ENCODE data around the gene SERPING1. TPM values are rescaled to one million over a fixed set of nuclear protein-coding genes. Genes with fewer than 3 reads are reported as not detected.
A peak's percentile ranks its signal among the peaks of the same experiment; 100 is the strongest.

The SERPING1 gene
- total RNA-seq, 1 donor from 2014 or later, result 347 TPM

DNA sequence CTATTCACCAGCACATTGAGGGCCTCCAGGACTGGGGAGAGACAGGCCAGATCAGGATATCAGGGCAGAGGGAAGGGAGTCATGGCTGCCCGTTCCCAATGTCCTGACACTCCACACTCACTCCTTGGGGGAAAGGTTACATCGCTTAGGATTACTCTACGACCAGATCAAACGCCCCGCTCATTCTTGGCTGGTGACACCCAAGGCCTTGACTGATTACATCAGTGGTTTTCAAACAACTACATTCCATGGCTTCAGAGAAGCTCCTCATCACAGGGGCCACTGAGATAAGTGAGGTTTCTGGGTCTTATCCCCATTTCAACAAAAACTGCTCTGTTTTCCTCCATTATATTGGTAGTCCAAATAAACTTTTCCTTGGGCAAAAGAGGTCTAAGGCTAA, 45.0 kb upstream of the SERPING1 start:
- TF ChIP-seq, protein P1, sequence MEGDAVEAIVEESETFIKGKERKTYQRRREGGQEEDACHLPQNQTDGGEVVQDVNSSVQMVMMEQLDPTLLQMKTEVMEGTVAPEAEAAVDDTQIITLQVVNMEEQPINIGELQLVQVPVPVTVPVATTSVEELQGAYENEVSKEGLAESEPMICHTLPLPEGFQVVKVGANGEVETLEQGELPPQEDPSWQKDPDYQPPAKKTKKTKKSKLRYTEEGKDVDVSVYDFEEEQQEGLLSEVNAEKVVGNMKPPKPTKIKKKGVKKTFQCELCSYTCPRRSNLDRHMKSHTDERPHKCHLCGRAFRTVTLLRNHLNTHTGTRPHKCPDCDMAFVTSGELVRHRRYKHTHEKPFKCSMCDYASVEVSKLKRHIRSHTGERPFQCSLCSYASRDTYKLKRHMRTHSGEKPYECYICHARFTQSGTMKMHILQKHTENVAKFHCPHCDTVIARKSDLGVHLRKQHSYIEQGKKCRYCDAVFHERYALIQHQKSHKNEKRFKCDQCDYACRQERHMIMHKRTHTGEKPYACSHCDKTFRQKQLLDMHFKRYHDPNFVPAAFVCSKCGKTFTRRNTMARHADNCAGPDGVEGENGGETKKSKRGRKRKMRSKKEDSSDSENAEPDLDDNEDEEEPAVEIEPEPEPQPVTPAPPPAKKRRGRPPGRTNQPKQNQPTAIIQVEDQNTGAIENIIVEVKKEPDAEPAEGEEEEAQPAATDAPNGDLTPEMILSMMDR (IDR thresholded peaks at IDR 0.05; ENCODE audit: unreplicated experiment), result no peak
- DNase-seq (ENCODE audit: low spot score), result no peak
- Mint-ChIP-seq H3K36me3 (ENCODE audit: low read depth, unreplicated experiment) (peaks cover 47% of the 10 kb centered on the region), H3K27me3 (ENCODE audit: unreplicated experiment) (peaks cover 4% of the 10 kb centered on the region), H3K27ac (ENCODE audit: unreplicated experiment) (no peak overlapping the region), H3K4me1 (ENCODE audit: unreplicated experiment) (no peaks in the 10 kb centered on the region), H3K9me3 (ENCODE audit: unreplicated experiment) (no peaks in the 10 kb centered on the region), H3K4me3 (ENCODE audit: unreplicated experiment) (no peak overlapping the region)

DNA sequence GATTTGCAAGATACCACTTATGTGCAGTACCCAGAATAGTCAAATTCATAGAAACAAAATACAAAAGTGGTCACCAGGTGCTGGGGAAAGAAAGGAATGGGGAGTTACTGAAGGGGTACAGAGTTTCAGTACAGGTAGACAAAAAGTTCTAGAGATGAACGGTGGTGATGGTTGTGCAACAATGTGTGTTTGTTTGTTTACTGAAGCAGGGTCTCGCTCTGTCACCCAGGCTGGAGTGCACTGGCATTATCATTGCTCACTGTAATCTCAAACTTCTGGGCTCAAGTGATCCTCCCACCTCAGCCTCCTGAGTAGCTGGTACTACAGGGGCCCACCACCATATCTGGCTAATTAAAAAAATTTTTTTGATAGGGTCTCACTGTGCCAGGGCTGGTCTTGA, 42.1 kb upstream of the SERPING1 start:
- H3K4me1 Mint-ChIP-seq (ENCODE audit: unreplicated experiment), result no peaks in the 10 kb centered on the region
- no peaks in the 10 kb centered on the region for H3K9me3 Mint-ChIP-seq (ENCODE audit: unreplicated experiment)
- TF ChIP-seq, protein P1 (IDR thresholded peaks at IDR 0.05; ENCODE audit: unreplicated experiment), result no peak
- DNase-seq (ENCODE audit: low spot score), result no peak
- no peak overlapping the region for H3K27ac Mint-ChIP-seq (ENCODE audit: unreplicated experiment)
- peaks cover 42% of the 10 kb centered on the region for H3K36me3 Mint-ChIP-seq (ENCODE audit: low read depth, unreplicated experiment)
- H3K4me3 Mint-ChIP-seq (ENCODE audit: unreplicated experiment), result peak overlapping the region; percentile 17
- H3K27me3 Mint-ChIP-seq (ENCODE audit: unreplicated experiment), result peaks cover 1% of the 10 kb centered on the region

DNA sequence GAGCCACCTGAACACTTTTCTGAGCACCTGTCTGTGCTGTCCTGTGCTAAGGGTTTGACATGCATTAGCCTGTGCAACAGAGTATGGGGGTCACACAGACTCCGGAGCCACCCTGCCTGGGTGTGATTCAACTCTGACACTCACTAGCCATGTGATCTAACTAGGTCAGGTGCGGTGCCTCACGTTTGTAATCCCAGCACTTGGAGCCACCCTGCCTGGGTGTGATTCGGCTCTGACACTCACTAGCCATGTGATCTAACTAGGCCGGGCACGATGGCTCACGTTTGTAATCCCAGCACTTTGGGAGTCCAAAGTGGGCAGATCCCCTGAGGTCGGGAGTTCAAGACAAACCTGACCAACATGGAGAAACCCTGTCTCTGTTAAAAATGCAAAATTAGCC, 41.4 kb upstream of the SERPING1 start:
- TF ChIP-seq, protein P1 (IDR thresholded peaks at IDR 0.05; ENCODE audit: unreplicated experiment), result no peak
- Mint-ChIP-seq H3K4me1 (ENCODE audit: unreplicated experiment) (no peaks in the 10 kb centered on the region), H3K36me3 (ENCODE audit: low read depth, unreplicated experiment) (peaks cover 42% of the 10 kb centered on the region)

DNA sequence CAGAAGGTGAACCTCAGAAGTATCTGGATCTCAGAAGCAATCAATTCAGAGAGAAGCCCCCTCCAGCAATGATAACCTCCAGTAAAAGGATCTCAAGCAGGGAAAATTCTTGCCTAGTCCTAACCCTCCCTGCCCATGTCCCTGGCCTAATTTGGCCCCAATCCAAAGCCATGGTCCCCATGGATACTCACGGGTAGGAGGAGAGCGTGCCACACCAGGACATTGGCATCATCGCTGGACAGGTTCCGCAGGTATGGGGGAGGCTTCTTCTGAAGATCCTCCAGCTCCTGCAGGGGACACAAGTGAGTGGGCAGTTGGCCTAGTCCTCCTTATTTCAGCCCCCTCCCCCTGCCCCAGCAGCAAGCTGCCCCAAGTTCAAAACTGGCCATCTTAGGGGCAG, 37.3 kb upstream of the SERPING1 start:
- Mint-ChIP-seq H3K36me3 (ENCODE audit: low read depth, unreplicated experiment) (peaks cover 23% of the 10 kb centered on the region), H3K9me3 (ENCODE audit: unreplicated experiment) (no peaks in the 10 kb centered on the region), H3K27ac (ENCODE audit: unreplicated experiment) (no peak overlapping the region), H3K4me1 (ENCODE audit: unreplicated experiment) (no peaks in the 10 kb centered on the region), H3K4me3 (ENCODE audit: unreplicated experiment) (no peak overlapping the region), H3K27me3 (ENCODE audit: unreplicated experiment) (no peaks in the 10 kb centered on the region)
- DNase-seq (ENCODE audit: low spot score), result no peak
- TF ChIP-seq, protein P1 (IDR thresholded peaks at IDR 0.05; ENCODE audit: unreplicated experiment), result no peak

More for the DNA sequence above, 41.4 kb upstream of the SERPING1 start:
- Mint-ChIP-seq H3K27ac (ENCODE audit: unreplicated experiment) (no peak overlapping the region), H3K9me3 (ENCODE audit: unreplicated experiment) (no peaks in the 10 kb centered on the region), H3K27me3 (ENCODE audit: unreplicated experiment) (peaks cover 1% of the 10 kb centered on the region), H3K4me3 (ENCODE audit: unreplicated experiment) (no peak overlapping the region)
- DNase-seq (ENCODE audit: low spot score), result no peak

DNA sequence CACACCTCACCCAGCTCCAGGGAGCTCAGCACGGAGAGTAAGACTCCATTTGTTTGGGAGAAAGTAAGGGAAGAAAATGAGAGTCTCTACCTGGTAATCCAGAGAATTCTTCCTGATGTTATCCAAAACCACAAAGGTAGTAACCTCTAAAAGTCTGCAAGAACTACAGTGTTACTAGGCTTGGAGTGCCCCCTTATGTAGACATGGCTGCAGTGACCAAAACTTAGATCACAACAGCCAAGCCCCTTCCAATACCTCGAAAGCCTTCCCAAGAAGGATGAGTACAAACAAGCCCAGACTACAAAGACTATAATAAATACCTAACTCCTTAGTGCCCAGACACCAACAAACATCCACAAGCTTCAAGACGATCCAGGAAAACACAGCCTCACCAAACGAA, 34.9 kb upstream of the SERPING1 start:
- peaks cover 3% of the 10 kb centered on the region for H3K27me3 Mint-ChIP-seq (ENCODE audit: unreplicated experiment)
- no peak for DNase-seq (ENCODE audit: low spot score)
- peaks cover 9% of the 10 kb centered on the region for H3K36me3 Mint-ChIP-seq (ENCODE audit: low read depth, unreplicated experiment)
- no peaks in the 10 kb centered on the region for H3K9me3 Mint-ChIP-seq (ENCODE audit: unreplicated experiment)
- H3K4me3 Mint-ChIP-seq (ENCODE audit: unreplicated experiment), result no peak overlapping the region
- TF ChIP-seq, protein P1 (IDR thresholded peaks at IDR 0.05; ENCODE audit: unreplicated experiment), result no peak
- H3K27ac Mint-ChIP-seq (ENCODE audit: unreplicated experiment), result no peak overlapping the region
- H3K4me1 Mint-ChIP-seq (ENCODE audit: unreplicated experiment), result peaks cover 16% of the 10 kb centered on the region

All from endothelial cell (in vitro differentiated cells).